ENCODE results near the gene OLFML2B.

- no peak for TF ChIP-seq CTCF (conservative IDR thresholded peaks at IDR 0.05)
- TF ChIP-seq EZH2 (IDR thresholded peaks at IDR 0.05; ENCODE audit: low read depth) = no peak
Observed at GRCh38 chr1:162035241-162035640, 11.6 kb upstream of the OLFML2B start.

Data from PC-9 (cell line).